ENCODE data around the gene ZBTB3. TPM values are rescaled to one million over a fixed set of nuclear protein-coding genes. Genes with fewer than 3 reads are reported as not detected.

ZBTB3 gene
- total RNA-seq, 1 experiment from 2014 or later: 12.9 TPM

DNA sequence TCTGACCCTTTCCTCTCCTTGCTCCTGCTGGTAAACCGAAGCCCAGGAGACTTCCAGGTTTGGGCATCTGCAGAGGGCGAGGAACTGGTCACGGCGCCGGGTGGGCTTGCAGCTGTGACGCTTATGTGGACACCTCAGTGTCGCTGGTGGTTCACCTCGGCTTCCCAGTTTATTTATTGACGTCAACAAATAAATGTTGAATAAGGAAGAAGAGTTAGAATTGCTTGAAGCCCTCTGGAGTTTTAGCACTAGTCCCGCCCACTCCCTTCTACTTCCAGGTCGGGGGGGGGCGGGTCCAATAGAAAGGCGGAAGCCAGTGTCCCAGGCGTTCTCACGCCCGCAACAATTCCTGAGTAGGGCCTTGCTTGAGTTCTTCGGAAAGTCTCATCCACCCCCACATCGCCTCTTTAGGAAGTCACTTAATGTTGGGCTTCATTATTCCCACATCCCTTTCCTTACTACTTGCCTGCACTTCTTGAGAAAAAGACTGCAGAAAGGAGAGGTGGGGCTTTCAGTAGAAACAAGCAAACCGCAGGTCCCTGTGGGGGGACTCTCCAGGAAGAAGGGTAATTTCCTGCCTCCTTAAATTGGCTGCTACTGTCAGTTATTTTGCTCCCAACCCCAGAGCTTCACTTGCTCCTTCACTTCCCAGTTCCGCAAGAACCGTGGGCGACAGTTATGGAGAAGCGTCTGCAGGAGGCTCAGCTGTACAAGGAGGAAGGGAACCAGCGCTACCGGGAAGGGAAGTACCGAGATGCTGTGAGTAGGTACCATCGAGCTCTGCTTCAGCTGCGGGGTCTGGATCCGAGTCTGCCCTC is 25.6 kb downstream of the ZBTB3 start, which contains the start of gene TTC9C:
TSS of gene TTC9C (plus strand) at position 316 of the 818 bp plus-strand sequence. CDS start at position 679, 363 bp downstream.
- ChIA-PET POLR2A (interaction anchor here (0.7 to 2.4 kb wide), 3 partner anchors 23 to 63 kb away, joined by 3 to 7 read pairs (median 5); partner anchors contain the start of genes C11orf98, CSKMT and ZBTB3), CTCF (no interaction called here)
- intact Hi-C loops (cut with micrococcal nuclease; ENCODE audit: unreplicated experiment): no loop called here
- DNase-seq (ENCODE audit: low read depth, low spot score) (no peak), ATAC-seq (peak; percentile 78)
- 0 out of 2 replicates have a peak, but pooled peaks have one; percentile 28 for TF ChIP-seq TCF7L2 (IDR thresholded peaks at IDR 0.05; ENCODE audit: low read depth, low read length)
- peak; percentile 77; the same call in 1 of the 2 replicates for TF ChIP-seq POLR2AphosphoS5 (IDR thresholded peaks at IDR 0.05; ENCODE audit: low read depth, low read length)
- TF ChIP-seq SIN3A (IDR thresholded peaks at IDR 0.05; ENCODE audit: borderline replicate concordance, insufficient read depth, low read depth, low read length): 0 out of 2 replicates have a peak, but pooled peaks have one; percentile 59
- TF ChIP-seq, protein P1, sequence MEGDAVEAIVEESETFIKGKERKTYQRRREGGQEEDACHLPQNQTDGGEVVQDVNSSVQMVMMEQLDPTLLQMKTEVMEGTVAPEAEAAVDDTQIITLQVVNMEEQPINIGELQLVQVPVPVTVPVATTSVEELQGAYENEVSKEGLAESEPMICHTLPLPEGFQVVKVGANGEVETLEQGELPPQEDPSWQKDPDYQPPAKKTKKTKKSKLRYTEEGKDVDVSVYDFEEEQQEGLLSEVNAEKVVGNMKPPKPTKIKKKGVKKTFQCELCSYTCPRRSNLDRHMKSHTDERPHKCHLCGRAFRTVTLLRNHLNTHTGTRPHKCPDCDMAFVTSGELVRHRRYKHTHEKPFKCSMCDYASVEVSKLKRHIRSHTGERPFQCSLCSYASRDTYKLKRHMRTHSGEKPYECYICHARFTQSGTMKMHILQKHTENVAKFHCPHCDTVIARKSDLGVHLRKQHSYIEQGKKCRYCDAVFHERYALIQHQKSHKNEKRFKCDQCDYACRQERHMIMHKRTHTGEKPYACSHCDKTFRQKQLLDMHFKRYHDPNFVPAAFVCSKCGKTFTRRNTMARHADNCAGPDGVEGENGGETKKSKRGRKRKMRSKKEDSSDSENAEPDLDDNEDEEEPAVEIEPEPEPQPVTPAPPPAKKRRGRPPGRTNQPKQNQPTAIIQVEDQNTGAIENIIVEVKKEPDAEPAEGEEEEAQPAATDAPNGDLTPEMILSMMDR (IDR thresholded peaks at IDR 0.05): no peak
- TF ChIP-seq, protein P2, sequence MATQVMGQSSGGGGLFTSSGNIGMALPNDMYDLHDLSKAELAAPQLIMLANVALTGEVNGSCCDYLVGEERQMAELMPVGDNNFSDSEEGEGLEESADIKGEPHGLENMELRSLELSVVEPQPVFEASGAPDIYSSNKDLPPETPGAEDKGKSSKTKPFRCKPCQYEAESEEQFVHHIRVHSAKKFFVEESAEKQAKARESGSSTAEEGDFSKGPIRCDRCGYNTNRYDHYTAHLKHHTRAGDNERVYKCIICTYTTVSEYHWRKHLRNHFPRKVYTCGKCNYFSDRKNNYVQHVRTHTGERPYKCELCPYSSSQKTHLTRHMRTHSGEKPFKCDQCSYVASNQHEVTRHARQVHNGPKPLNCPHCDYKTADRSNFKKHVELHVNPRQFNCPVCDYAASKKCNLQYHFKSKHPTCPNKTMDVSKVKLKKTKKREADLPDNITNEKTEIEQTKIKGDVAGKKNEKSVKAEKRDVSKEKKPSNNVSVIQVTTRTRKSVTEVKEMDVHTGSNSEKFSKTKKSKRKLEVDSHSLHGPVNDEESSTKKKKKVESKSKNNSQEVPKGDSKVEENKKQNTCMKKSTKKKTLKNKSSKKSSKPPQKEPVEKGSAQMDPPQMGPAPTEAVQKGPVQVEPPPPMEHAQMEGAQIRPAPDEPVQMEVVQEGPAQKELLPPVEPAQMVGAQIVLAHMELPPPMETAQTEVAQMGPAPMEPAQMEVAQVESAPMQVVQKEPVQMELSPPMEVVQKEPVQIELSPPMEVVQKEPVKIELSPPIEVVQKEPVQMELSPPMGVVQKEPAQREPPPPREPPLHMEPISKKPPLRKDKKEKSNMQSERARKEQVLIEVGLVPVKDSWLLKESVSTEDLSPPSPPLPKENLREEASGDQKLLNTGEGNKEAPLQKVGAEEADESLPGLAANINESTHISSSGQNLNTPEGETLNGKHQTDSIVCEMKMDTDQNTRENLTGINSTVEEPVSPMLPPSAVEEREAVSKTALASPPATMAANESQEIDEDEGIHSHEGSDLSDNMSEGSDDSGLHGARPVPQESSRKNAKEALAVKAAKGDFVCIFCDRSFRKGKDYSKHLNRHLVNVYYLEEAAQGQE (IDR thresholded peaks at IDR 0.05; ENCODE audit: insufficient read depth in 1 of 2, low read depth in 2 of 2, low read length in 1 of 2): no peak
- in situ Hi-C loops (cut with HindIII; ENCODE audit: low pct_unique_long_range_greater_than_20kb, low sequenced_read_pairs): no loop called here
- Histone ChIP-seq H3K4me3 (ENCODE audit: low read depth in 2 of 2, low read length in 2 of 2) (peak within 1 kb of the TSS; percentile 68 to 100), H3K36me3 (ENCODE audit: control insufficient read depth, insufficient read depth, low read length) (peaks cover 23% of the 10 kb centered on the region), H3K4me1 (ENCODE audit: control insufficient read depth, insufficient read depth, low read length) (peaks cover 9% of the 10 kb centered on the region), H3K27me3 (ENCODE audit: control insufficient read depth, insufficient read depth, low read length) (no peaks in the 10 kb centered on the region), H3K27ac (ENCODE audit: low read length) (peak within 1 kb of the TSS; percentile 99), H3K9me3 (ENCODE audit: control insufficient read depth, insufficient read depth, low read depth, low read length) (no peaks in the 10 kb centered on the region)
- TSS peak; percentile 94 for BruUV-seq (replicated peaks)

DNA sequence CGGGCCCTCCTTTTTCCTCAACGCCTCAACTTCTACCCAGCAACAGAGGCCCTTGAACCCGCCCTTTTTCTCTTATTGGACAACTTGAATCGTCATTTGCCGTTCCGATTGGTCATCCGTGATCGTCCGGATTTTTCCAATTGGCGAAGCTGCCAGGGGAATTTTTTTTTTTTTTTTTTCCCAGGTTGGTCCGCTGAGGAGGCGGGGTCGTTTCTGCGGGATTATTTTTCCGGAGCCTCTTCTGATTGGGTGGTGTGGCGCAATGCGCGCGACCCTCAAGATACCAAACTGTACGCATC is 26.1 kb downstream of the ZBTB3 start:
- in situ Hi-C loops (cut with HindIII; ENCODE audit: low pct_unique_long_range_greater_than_20kb, low sequenced_read_pairs): no loop called here
- peaks cover 9% of the 10 kb centered on the region for H3K4me1 ChIP-seq (ENCODE audit: control insufficient read depth, insufficient read depth, low read length)
- POLR2A ChIA-PET: interaction anchor here (0.6 to 2.4 kb wide), 4 partner anchors 16 to 63 kb away, joined by 4 to 7 read pairs (median 6); partner anchors contain the start of genes C11orf98, CSKMT, TAF6L and ZBTB3
- CTCF ChIA-PET: interaction anchor here (0.6 to 0.9 kb wide), 3 partner anchors 43 to 140 kb away, joined by 4 to 6 read pairs (median 4); partner anchors contain the start of gene TAF6L
- BruUV-seq (replicated peaks): no TSS peak
- intact Hi-C loops (cut with micrococcal nuclease; ENCODE audit: unreplicated experiment): no loop called here
- no peaks in the 10 kb centered on the region for H3K27me3 ChIP-seq (ENCODE audit: control insufficient read depth, insufficient read depth, low read length)
- H3K27ac ChIP-seq (ENCODE audit: low read length): peak overlapping the region; percentile 99
- H3K36me3 ChIP-seq (ENCODE audit: control insufficient read depth, insufficient read depth, low read length): peaks cover 23% of the 10 kb centered on the region
- TF ChIP-seq, protein P2 (IDR thresholded peaks at IDR 0.05; ENCODE audit: insufficient read depth in 1 of 2, low read depth in 2 of 2, low read length in 1 of 2): no peak
- H3K4me3 ChIP-seq (ENCODE audit: low read depth in 2 of 2, low read length in 2 of 2): peak overlapping the region; percentile 68 to 100
- ATAC-seq: peak; percentile 80
- H3K9me3 ChIP-seq (ENCODE audit: control insufficient read depth, insufficient read depth, low read depth, low read length): no peaks in the 10 kb centered on the region
- peak; percentile 88 for DNase-seq (ENCODE audit: low read depth, low spot score)
